HG02588 (cell line): ENCODE results near the gene ANTKMT.

ENCODE experiments used
- ATAC-seq: cut with Tn5 transposase; IDR thresholded peaks from one replicate; pipeline ENCODE4 v1.9.1; 2021; ENCODE audit warnings: mild to moderate bottlenecking, moderate library complexity; ENCODE audit not compliant: unreplicated experiment

ANTKMT gene

DNA sequence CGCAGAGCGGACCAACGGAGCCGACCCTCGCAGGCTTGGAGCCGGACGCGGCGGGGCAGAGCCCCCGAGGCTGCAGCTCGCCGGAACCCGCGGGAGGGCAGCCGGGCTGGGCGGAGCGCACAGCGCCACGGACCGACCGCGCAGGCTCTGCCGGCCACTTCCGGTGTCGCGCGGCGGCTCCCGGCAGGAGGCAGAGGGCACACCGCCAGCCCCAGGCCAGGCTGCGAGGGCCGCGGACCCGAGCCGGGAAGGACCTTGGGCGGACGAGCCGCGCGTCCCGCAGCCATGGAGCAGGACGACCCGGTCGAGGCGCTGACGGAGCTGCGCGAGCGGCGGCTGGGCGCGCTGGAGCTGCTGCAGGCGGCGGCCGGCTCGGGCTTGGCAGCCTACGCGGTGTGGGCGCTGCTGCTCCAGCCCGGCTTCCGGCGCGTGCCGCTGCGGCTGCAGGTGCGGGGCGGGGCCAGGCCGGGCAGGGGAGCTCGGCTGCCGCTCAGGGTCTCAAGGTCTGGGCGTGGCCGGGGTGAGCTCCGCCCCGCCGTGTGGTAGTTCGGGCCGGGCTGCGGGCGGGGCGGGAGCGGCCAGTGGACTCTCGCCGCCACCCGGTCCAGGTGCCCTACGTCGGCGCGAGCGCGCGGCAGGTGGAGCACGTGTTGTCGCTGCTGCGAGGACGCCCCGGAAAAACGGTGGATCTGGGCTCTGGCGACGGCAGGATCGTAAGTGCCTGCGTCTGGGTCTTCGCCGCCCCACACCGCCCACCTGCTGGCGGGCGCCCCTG is at the start of gene ANTKMT:
ANTKMT (plus strand) TSS at position 157 of the 775 bp plus-strand sequence; CDS start at position 286, 129 bp downstream.
- peak; percentile 69 for ATAC-seq

- ATAC-seq = no peak
Observed at GRCh38 chr16:671353-672131, 49.4 kb upstream of the ANTKMT start.

DNA sequence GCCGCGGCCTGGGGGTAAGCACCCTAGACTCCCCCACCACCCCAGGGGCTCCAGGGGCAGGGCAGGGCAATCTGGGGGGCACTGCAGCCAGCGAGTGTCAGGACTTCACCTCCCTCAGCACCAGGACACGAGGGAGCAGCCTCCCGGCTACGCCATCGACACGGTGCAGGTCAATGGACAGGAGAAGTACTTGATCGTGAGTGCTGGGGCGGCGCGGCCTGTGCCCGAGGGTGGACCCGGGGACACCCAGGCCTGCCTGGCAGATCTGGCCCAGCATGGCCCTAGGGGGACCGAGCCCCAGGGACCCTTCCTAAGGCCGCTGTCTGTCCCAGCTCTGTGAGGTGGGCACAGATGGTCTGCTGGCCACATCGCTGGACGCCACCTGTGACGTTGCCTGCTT is 48.6 kb upstream of the ANTKMT start:
- no peak for ATAC-seq

DNA sequence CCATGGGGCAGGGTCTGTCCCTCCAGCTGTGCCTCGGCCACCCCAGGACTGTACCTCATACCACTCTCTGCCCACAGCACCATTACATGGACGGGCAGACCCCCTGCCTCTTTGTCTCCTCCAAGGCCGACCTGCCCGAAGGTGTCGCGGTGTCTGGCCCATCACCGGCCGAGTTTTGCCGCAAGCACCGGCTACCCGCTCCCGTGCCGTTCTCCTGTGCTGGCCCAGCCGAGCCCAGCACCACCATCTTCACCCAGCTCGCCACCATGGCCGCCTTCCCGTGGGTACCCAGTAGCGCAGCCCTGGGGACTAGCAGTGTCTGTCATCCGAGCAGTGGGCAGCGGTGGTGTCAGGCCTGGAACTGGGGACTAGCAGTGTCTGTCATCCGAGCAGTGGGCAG is 48.1 kb upstream of the ANTKMT start:
- ATAC-seq = no peak

- no peak for ATAC-seq
Observed at GRCh38 chr16:673399-673991, 47.5 kb upstream of the ANTKMT start.

GRCh38 chr16:674214-674881 is 46.6 kb upstream of the ANTKMT start:
- ATAC-seq = no peak

GRCh38 chr16:674968-675883 is 45.7 kb upstream of the ANTKMT start, which contains the start of gene RHBDL1:
Gene RHBDL1, plus strand, starts transcription at chr16:675671. Its CDS starts 120 bp downstream, at chr16:675791.
- ATAC-seq = no peak

- ATAC-seq = no peak
Observed at GRCh38 chr16:675884-676564, 44.9 kb upstream of the ANTKMT start.

- ATAC-seq = no peak
Observed at GRCh38 chr16:676565-676902, 44.4 kb upstream of the ANTKMT start.

DNA sequence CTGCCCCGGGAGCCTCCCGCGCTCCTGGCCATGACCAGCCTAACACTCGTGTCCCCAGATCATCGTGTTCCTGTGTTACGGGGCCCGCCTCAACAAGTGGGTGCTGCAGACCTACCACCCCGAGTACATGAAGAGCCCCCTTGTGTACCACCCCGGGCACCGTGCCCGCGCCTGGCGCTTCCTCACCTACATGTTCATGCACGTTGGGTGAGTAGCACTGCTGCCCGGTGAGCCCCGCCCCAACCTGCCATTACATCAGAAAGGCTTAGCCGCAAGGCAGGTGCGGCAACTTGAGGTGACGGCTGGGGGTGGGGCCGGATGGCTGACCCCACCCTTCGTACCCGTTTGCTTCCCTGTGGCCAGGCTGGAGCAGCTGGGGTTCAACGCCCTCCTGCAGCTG is 44.0 kb upstream of the ANTKMT start:
- no peak for ATAC-seq

DNA sequence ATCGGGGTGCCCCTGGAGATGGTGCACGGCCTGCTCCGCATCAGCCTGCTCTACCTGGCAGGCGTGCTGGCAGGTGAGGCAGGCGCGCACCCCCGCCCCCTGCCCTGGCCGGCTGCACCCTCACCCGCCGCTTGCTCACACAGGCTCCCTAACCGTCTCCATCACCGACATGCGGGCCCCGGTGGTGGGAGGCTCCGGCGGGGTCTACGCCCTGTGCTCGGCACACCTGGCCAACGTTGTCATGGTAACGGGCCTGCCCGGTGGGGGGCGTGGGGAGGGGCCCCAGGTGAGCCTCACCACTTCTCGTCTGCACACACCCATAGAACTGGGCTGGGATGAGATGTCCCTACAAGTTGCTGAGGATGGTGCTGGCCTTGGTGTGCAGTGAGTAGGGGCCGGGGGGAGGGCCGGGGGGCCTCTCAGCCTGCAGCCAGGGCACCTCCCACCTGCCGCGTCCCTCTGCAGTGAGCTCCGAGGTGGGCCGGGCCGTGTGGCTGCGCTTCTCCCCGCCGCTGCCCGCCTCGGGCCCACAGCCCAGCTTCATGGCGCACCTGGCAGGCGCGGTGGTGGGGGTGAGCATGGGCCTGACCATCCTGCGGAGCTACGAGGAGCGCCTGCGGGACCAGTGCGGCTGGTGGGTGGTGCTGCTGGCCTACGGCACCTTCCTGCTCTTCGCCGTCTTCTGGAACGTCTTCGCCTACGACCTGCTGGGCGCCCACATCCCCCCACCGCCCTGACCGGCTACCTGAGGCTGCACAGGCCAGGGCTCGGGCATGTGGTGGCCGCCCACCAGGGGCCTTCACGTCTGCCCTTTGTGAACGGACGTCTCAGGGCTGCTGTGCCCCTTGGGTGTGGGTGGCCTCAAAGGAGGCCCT is 43.4 kb upstream of the ANTKMT start:
- no peak for ATAC-seq

- ATAC-seq = no peak
Observed at GRCh38 chr16:678209-678857, 42.6 kb upstream of the ANTKMT start.

DNA sequence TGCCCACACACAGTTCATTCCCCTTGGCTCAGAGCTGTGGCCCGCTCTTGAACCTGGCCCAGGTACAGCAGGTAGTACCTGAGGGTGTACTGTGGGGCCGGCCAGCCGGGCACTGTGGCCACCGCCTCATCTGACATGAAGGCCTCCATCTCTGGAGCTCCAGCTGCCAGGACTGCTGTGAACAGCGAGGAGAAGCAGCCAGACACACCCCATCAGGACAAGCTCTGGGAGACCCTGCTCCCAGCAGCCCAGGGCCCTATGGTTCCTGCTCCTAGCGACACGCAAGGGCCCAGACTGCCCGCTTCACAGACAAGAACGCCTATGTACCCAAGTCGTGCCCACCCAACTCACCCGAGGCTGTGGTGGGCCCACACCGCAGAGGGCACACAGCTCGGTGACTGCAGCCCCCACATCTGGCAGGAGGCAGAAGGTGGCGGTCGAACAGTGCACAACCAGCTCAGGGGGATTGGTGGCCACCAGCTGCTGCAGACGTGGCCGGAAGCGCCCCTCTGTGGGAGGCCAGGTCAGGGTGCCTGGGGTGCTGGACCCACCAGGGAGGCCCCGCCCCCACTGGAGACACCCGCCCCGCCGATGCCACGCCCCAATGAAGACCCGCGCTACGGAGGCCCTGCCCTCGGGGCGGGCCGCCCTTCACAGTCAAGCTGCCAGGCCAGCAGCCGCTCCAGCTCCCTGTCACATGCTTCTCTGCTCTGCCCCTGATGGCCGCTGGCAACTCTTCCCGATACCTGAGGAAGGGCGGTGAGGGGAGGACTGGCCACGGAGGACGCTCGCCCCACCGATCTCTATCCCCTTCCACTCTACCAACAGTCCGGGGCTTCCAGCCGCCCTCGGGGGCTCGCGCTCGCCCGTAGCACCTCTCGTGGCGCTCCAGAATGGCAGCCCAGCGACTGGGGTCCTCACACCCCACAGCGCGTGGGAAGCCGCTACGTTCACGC is 41.8 kb upstream of the ANTKMT start:
- no peak for ATAC-seq

DNA sequence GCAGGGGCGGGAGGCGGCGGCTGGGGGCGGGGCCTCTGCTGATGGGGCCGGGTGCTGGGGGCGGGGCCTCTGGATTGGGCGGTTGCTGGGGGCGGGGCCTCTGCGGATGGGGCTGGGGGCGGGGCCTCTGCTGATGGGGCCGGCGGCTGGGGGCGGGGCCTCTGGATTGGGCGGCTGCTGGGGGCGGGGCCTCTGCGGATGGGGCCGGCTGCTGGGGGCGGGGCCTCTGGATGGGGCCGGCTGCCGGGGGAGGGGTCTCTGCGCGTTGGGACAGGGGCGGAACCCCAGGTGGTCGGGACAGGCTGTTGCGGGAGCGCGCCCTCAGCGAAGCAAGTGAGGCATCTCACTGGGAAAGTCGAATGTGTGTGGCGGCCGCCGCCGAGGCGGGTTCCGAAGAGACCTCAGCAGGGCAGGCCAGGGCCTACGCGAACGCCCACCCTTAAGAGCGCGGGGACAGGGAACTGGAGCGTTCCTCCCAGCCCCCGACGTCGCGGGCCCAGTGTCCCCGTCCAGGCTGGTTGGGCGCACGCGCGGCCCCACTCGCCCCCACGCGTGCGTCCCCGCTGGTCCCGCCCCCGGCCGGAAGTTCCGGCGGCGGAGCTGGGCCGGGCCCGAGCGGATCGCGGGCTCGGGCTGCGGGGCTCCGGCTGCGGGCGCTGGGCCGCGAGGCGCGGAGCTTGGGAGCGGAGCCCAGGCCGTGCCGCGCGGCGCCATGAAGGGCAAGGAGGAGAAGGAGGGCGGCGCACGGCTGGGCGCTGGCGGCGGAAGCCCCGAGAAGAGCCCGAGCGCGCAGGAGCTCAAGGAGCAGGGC is 40.9 kb upstream of the ANTKMT start, which contains the start of gene STUB1:
STUB1 (plus strand) TSS at position 597 of the 811 bp plus-strand sequence; CDS start at position 713, 116 bp downstream.
- peak; percentile 33 for ATAC-seq

DNA sequence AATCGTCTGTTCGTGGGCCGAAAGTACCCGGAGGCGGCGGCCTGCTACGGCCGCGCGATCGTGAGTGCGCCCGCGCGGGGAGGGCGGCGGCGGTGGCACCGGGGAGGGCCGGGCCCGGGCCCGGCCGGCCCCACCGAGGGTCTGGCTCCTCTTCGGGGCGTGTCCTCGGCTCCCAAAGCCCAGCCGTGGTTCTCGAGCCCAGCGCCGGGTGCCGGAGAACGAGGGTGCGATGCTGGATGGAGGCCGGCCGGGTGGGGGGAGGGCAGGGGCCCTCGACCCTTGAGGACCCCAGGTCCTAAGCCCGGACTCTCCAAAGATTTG is 40.4 kb upstream of the ANTKMT start:
- peak; percentile 2 for ATAC-seq
